Osteoblast (primary cell): ENCODE results near the gene EN2. TPM values are rescaled to one million over a fixed set of nuclear protein-coding genes. Genes with fewer than 3 reads are reported as not detected.

Experiments
- DNase-seq: peaks from one replicate; pipeline ENCODE4 v3.0.0; 2011; ENCODE audit warnings: low spot score, mixed read lengths; ENCODE audit not compliant: insufficient read length; ENCODE audit errors: missing footprints
- H2AFZ ChIP-seq: 2 replicates; pipeline ENCODE4 v1.6.0; 2011; ENCODE audit warnings: mild to moderate bottlenecking, low read length
- H3K27ac ChIP-seq: 2 replicates; pipeline ENCODE4 v1.5.1; 2011; ENCODE audit warnings: mild to moderate bottlenecking, low read depth, low read length, moderate library complexity
- H3K27me3 ChIP-seq: 2 replicates; pipeline ENCODE4 v1.6.0; 2012; ENCODE audit warnings: mild to moderate bottlenecking, control low read depth, inconsistent platforms, low read length, moderate library complexity; ENCODE audit not compliant: insufficient read depth
- H3K36me3 ChIP-seq: 2 replicates; pipeline ENCODE4 v1.5.1; 2011; ENCODE audit warnings: mild to moderate bottlenecking, low read length, control low read depth, moderate library complexity; ENCODE audit not compliant: insufficient read depth
- H3K4me1 ChIP-seq: 2 replicates; pipeline ENCODE4 v1.5.1; 2011; ENCODE audit warnings: mild to moderate bottlenecking, low read length, control low read depth, moderate library complexity; ENCODE audit not compliant: insufficient read depth
- H3K4me2 ChIP-seq: 2 replicates; pipeline ENCODE4 v1.6.0; 2011; ENCODE audit warnings: mild to moderate bottlenecking, low read length; ENCODE audit not compliant: insufficient read depth
- H3K4me3 ChIP-seq: fragments of 200-600 bp; sonication (generic); 3 replicates; pipeline ENCODE4 v1.5.1; 2012; ENCODE audit warnings: mild to moderate bottlenecking, low read length, inconsistent platforms; ENCODE audit not compliant: insufficient read depth
- H3K79me2 ChIP-seq: 2 replicates; pipeline ENCODE4 v1.6.0; 2012; ENCODE audit warnings: mild to moderate bottlenecking, low read length, control low read depth, inconsistent platforms; ENCODE audit not compliant: insufficient read depth
- H3K9me3 ChIP-seq: 2 replicates; pipeline ENCODE4 v1.5.1; 2011; ENCODE audit warnings: low read depth, low read length, control low read depth
- H4K20me1 ChIP-seq: 2 replicates; pipeline ENCODE4 v1.6.0; 2012; ENCODE audit warnings: mild to moderate bottlenecking, low read length, control low read depth; ENCODE audit not compliant: insufficient read depth
- total RNA-seq: library from RNA; depleted of rRNA; stranded (reverse); fragments of >200 nt; gene quantifications from 2 replicates; pipeline ENCODE4 v1.2.3, GENCODE V29; 2012
- TF ChIP-seq, protein P1 (sequence below): IDR thresholded peaks from 2 replicates; pipeline ENCODE4 v1.5.1; 2011; ENCODE audit warnings: mild to moderate bottlenecking, low read depth, low read length, moderate library complexity; ENCODE audit errors: extremely low read depth

Gene EN2
- total RNA-seq, 1 donor, result under 0.01 TPM

DNA sequence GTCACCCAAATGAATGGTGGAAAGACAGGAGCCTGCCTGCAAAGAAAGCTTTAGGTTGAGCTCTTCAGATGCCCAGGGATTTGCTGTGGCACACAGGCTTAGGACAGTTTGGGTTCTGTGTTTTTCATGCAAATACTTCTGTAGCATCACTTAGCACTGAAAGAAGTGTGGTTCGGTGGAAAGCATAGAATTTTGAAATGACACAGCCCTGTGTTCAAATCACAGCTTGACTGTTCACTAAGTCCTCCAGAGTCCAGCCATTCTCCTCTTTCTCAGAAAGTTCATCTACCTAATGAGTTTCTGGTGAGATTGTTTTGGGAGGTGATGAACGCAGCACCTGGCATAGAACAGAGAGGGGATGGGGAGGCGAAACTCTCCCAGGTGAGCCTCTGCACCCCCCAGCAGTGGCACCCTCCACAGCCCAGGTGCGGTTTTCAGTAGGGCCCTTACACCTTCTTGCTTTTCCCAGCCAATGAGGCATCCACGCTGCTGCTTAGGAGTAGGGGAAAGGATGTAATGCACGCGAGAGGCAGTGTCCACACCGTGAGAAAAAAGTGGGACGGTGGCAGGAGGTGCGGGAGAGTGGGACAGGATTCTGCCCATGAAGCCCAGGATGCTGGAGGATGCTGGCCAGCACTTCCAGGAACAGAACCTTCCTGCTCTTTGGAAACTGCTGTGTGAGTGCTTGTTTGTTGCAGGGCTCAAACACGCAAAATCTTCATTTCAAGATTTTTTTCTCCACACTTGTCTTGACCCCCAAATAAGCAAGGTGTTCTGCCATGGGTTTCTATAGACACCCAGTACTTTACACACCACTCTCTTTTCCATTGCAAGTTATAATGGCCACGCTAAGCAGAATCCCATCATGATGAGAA, 11.6 kb downstream of the EN2 start:
- no peaks in the 10 kb centered on the region for H3K4me1 ChIP-seq
- no peak overlapping the region for H3K27ac ChIP-seq
- peak; percentile 76 for DNase-seq
- no peak overlapping the region for H3K4me3 ChIP-seq
- H3K79me2 ChIP-seq, result no peaks in the 10 kb centered on the region
- no peak overlapping the region for H3K4me2 ChIP-seq
- TF ChIP-seq, protein P1, sequence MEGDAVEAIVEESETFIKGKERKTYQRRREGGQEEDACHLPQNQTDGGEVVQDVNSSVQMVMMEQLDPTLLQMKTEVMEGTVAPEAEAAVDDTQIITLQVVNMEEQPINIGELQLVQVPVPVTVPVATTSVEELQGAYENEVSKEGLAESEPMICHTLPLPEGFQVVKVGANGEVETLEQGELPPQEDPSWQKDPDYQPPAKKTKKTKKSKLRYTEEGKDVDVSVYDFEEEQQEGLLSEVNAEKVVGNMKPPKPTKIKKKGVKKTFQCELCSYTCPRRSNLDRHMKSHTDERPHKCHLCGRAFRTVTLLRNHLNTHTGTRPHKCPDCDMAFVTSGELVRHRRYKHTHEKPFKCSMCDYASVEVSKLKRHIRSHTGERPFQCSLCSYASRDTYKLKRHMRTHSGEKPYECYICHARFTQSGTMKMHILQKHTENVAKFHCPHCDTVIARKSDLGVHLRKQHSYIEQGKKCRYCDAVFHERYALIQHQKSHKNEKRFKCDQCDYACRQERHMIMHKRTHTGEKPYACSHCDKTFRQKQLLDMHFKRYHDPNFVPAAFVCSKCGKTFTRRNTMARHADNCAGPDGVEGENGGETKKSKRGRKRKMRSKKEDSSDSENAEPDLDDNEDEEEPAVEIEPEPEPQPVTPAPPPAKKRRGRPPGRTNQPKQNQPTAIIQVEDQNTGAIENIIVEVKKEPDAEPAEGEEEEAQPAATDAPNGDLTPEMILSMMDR, result no peak
- no peaks in the 10 kb centered on the region for H4K20me1 ChIP-seq
- H3K27me3 ChIP-seq, result peaks cover 94% of the 10 kb centered on the region
- H3K36me3 ChIP-seq, result no peaks in the 10 kb centered on the region
- no peaks in the 10 kb centered on the region for H3K9me3 ChIP-seq
- no peak overlapping the region for H2AFZ ChIP-seq

DNA sequence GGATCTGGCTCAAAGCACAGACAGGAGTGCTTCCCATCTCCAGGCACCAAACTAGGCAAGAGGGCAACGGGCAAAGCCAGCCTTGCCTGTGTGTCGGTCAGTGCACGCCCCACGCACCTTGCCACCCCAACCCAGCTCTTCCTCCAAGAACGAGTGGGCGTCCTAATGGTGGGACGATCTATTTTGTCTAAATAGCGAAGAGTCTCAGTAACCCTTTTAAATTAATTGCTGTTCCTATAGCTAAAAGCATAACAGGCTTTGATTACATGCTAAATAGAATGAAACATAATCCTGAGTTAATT, 12.2 kb downstream of the EN2 start:
- H3K4me2 ChIP-seq, result no peak overlapping the region
- no peaks in the 10 kb centered on the region for H3K79me2 ChIP-seq
- no peaks in the 10 kb centered on the region for H3K36me3 ChIP-seq
- H3K27ac ChIP-seq, result no peak overlapping the region
- H3K4me3 ChIP-seq, result no peak overlapping the region
- no peak overlapping the region for H2AFZ ChIP-seq
- no peaks in the 10 kb centered on the region for H3K9me3 ChIP-seq
- DNase-seq, result no peak
- no peaks in the 10 kb centered on the region for H4K20me1 ChIP-seq
- TF ChIP-seq, protein P1, result no peak
- H3K4me1 ChIP-seq, result no peaks in the 10 kb centered on the region
- peaks cover 89% of the 10 kb centered on the region for H3K27me3 ChIP-seq

DNA sequence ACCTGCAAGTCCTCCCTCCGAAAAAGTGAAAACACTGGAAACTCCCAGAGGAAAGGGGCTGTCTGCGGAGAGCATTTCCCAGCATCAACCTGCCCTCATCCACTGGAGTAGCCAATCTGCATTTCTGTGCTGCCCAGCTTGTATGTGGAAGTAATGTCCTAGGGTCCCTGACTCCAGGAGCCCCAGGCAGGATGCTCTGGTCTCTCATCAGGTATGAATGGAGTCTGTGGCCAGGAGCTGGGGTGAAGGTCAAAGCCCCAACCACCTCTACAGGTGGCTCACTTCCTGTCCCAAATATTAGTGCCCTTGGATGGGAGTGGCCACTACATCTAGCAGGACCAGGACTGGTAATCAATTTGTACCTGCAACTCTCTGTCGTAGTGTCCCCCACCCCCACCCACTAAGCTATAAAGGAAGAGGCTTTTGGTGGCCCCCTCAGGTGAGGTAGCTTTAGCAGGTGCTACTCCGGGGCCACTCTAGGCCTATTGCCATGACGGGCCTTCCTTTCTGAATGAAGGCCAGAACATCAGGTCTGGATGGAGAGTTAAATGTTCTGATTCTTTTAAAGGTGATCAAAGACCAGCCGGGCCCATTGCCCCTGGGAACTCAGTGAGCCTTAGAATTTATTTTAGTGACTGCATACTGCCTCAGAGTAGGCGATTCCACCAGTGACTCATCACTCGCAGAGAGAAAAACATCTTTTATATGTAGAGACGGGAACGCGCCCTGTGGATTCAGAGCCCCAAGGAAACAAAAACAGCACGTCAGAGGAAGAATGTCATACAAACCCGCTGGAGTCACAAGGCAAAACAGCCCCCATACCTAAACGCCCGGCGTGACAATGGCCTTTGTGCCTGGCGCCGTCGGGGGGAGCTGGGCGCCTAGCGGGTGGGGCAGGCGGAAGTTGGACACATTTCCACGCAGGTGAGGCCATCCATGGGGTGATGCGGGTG, 13.0 kb downstream of the EN2 start:
- H3K27me3 ChIP-seq, result peaks cover 83% of the 10 kb centered on the region

More for the DNA sequence above, 13.0 kb downstream of the EN2 start:
- no peak overlapping the region for H2AFZ ChIP-seq
- no peaks in the 10 kb centered on the region for H4K20me1 ChIP-seq
- no peak overlapping the region for H3K27ac ChIP-seq
- no peak overlapping the region for H3K4me3 ChIP-seq
- H3K79me2 ChIP-seq, result no peaks in the 10 kb centered on the region
- TF ChIP-seq, protein P1, result no peak
- DNase-seq, result peak; percentile 85
- H3K36me3 ChIP-seq, result no peaks in the 10 kb centered on the region
- no peak overlapping the region for H3K4me2 ChIP-seq
- H3K4me1 ChIP-seq, result no peaks in the 10 kb centered on the region
- no peaks in the 10 kb centered on the region for H3K9me3 ChIP-seq
